HEK293T (cell line): ENCODE results near the gene LRRC8C.

Experiments used
- CTCF ChIA-PET: fragments of 350-600 bp; formaldehyde crosslinking; extraction: SDS; loops from one replicate; lab custom pipeline; 2021; ENCODE audit warnings: antibody characterized with exemption, inconsistent platforms; lab: Yijun Ruan, JAX
- POLR2A ChIA-PET: fragments of 350-600 bp; formaldehyde crosslinking; extraction: SDS; loops from one replicate; lab custom pipeline; 2020; ENCODE audit warnings: antibody characterized with exemption, inconsistent platforms; lab: Yijun Ruan, JAX
- DNase-seq: peaks from one replicate; pipeline ENCODE4 v3.0.0; 2012; ENCODE audit warnings: mixed read lengths; ENCODE audit errors: extremely low spot score
- ARNT ChIP-seq: fragments of 450-650 bp; IDR thresholded peaks from 2 replicates; pipeline ENCODE4 v1.6.1; 2017; ENCODE audit warnings: mild to moderate bottlenecking
- BHLHE40 ChIP-seq: fragments of 450-650 bp; IDR thresholded peaks from 2 replicates; pipeline ENCODE4 v1.6.1; 2016; ENCODE audit warnings: mild to moderate bottlenecking, moderate library complexity, borderline replicate concordance
- CTBP1 ChIP-seq: fragments of 450-650 bp; IDR thresholded peaks from 2 replicates; pipeline ENCODE4 v1.6.1; 2016; ENCODE audit warnings: borderline replicate concordance
- ELF4 ChIP-seq: fragments of 450-650 bp; IDR thresholded peaks from 2 replicates; pipeline ENCODE4 v1.6.1; 2017; ENCODE audit warnings: antibody characterized with exemption
- FOXA1 ChIP-seq: fragments of 450-650 bp; IDR thresholded peaks from 2 replicates; pipeline ENCODE4 v1.6.1; 2016; ENCODE audit warnings: mild to moderate bottlenecking
- FOXK2 ChIP-seq: fragments of 450-650 bp; IDR thresholded peaks from 2 replicates; pipeline ENCODE4 v1.6.1; 2016; ENCODE audit warnings: mild to moderate bottlenecking
- FOXM1 ChIP-seq: fragments of 450-650 bp; IDR thresholded peaks from 2 replicates; pipeline ENCODE4 v1.6.1; 2017; ENCODE audit warnings: mild to moderate bottlenecking, borderline replicate concordance
- HDGF ChIP-seq: fragments of 450-650 bp; IDR thresholded peaks from 2 replicates; pipeline ENCODE4 v1.6.1; 2017; ENCODE audit warnings: antibody characterized with exemption, borderline replicate concordance
- L3MBTL2 ChIP-seq: fragments of 450-650 bp; conservative IDR thresholded peaks from 2 replicates; pipeline ENCODE4 v1.6.1; 2016; ENCODE audit warnings: mild to moderate bottlenecking
- LEF1 ChIP-seq: fragments of 450-650 bp; IDR thresholded peaks from 2 replicates; pipeline ENCODE4 v1.6.1; 2017; ENCODE audit warnings: mild to moderate bottlenecking, borderline replicate concordance
- NFRKB ChIP-seq: fragments of 450-650 bp; IDR thresholded peaks from 2 replicates; pipeline ENCODE4 v1.6.1; 2016; ENCODE audit warnings: mild to moderate bottlenecking, moderate library complexity
- PKNOX1 ChIP-seq: fragments of 450-650 bp; IDR thresholded peaks from 2 replicates; pipeline ENCODE4 v1.6.1; 2016
- SP1 ChIP-seq: fragments of 450-650 bp; IDR thresholded peaks from 2 replicates; pipeline ENCODE4 v1.6.1; 2017
- SUZ12 ChIP-seq: fragments of 450-650 bp; IDR thresholded peaks from 2 replicates; pipeline ENCODE4 v1.6.1; 2016; ENCODE audit warnings: mild to moderate bottlenecking
- TARDBP ChIP-seq: fragments of 450-650 bp; IDR thresholded peaks from 2 replicates; pipeline ENCODE4 v1.6.1; 2016
- ZNF384 ChIP-seq: fragments of 450-650 bp; IDR thresholded peaks from 2 replicates; pipeline ENCODE4 v1.6.1; 2016

The LRRC8C gene

DNA sequence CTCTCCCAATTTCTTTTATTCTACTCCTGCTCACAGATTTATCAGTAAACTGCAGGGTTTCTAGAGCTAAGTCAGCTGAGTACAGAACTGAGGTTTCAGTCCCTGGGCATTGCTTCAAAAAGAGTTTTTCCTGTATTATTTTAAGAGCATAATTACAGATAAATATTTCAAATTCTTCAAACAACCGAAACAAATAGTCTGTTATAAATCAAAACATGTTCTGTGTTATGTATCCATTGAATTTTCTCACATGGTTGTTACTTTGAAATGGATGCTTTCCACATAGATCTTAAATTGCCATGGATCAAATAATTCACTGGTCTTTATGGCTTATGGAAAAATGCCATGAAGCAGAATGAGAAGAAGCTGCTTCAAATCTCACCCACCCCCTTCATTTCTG lies 64.5 kb downstream of the LRRC8C start:
- no peak for DNase-seq
- ChIA-PET POLR2A (interaction anchor here (1.0 kb wide), 1 partner anchor 12 kb away, joined by 3 read pairs; no protein-coding TSS in a partner anchor), CTCF (no interaction called here)
- TF ChIP-seq FOXA1 (no peak), NFRKB (no peak), TARDBP (no peak), LEF1 (no peak), CTBP1 (no peak), FOXK2 (no peak), ZNF384 (no peak)

DNA sequence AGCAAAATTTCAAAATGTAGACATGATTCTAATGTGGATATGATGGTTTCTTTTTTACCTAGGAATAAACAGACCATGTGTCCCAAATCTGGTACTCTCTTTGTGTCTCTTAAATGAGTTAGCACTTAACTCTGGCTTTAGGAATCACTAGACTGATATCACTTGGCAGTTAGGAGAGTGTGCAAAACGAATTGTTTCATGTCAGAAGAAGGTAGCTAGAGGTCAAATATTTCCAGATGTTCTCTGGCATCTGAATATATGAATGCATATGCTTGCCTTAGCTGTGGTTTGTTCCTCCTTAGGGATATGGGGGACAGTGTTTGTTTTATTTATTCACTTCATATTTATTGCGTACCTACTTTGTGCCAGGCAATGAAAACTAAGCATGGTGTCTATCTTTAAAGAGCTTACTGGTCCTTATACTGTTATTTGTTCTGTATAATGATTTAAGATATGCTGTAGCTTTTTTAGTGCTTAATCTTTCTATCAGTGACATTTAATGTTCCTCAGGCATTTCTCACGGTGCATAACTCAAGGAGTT lies 65.2 kb downstream of the LRRC8C start:
- POLR2A ChIA-PET: interaction anchor here (1.0 kb wide), 1 partner anchor 11 kb away, joined by 3 read pairs; no protein-coding TSS in a partner anchor
- CTCF ChIA-PET: interaction anchor here (0.5 kb wide), 1 partner anchor 133 kb away, joined by 3 read pairs; no protein-coding TSS in a partner anchor
- TF ChIP-seq LEF1: no peak
- no peak for TF ChIP-seq NFRKB
- TF ChIP-seq FOXA1: no peak
- no peak for TF ChIP-seq ARNT
- no peak for TF ChIP-seq HDGF
- no peak for TF ChIP-seq TARDBP
- TF ChIP-seq BHLHE40: no peak
- TF ChIP-seq FOXK2: no peak
- no peak for TF ChIP-seq FOXM1
- no peak for TF ChIP-seq PKNOX1
- no peak for TF ChIP-seq ZNF384
- TF ChIP-seq SP1: no peak
- TF ChIP-seq L3MBTL2: no peak
- TF ChIP-seq SUZ12: no peak
- no peak for TF ChIP-seq ELF4
- no peak for TF ChIP-seq CTBP1
- no peak for DNase-seq

- POLR2A ChIA-PET: no interaction called here
- CTCF ChIA-PET: no interaction called here
- no peak for TF ChIP-seq PKNOX1
- no peak for TF ChIP-seq FOXM1
- TF ChIP-seq FOXK2: no peak
- TF ChIP-seq SP1: no peak
- no peak for TF ChIP-seq SUZ12
- TF ChIP-seq CTBP1: no peak
- TF ChIP-seq ELF4: no peak
- no peak for TF ChIP-seq ZNF384
- TF ChIP-seq ARNT: no peak
- TF ChIP-seq FOXA1: no peak
- TF ChIP-seq BHLHE40: no peak
- TF ChIP-seq LEF1: no peak
- no peak for TF ChIP-seq L3MBTL2
Observed at GRCh38 chr1:89698624-89699023, 65.7 kb downstream of the LRRC8C start.

DNA sequence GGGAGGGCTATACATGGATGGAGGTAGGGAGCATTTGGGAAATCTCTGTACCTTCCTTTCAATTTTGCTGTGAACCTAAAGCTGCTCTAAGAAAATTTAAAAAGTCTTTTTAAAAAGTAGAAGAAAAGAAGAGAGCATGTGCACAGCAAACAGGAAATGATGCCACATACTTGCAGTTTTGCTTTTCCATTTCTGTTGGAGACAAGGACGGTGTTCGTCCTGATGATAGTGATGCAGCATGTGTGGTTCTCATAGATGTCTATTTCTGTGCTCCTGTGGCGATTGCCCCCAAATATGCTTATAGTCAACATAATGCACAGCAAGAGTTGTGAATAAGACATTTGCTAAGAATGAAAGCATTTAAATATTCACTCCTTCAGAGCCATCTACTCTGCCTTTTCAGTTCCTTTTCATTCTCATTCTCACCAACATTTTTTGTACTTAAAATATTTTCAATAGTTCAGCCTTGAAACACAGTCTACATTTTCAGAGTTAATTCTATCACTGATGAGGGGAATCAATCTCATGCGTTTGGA lies 66.6 kb downstream of the LRRC8C start:
- no peak for DNase-seq
- POLR2A ChIA-PET: no interaction called here
- TF ChIP-seq FOXA1 (no peak), BHLHE40 (no peak), ARNT (no peak), TARDBP (no peak), FOXM1 (no peak), L3MBTL2 (no peak), HDGF (no peak), ZNF384 (no peak), PKNOX1 (no peak)
- CTCF ChIA-PET: no interaction called here

More at GRCh38 chr1:89698624-89699023, 65.7 kb downstream of the LRRC8C start:
- DNase-seq: no peak

DNA sequence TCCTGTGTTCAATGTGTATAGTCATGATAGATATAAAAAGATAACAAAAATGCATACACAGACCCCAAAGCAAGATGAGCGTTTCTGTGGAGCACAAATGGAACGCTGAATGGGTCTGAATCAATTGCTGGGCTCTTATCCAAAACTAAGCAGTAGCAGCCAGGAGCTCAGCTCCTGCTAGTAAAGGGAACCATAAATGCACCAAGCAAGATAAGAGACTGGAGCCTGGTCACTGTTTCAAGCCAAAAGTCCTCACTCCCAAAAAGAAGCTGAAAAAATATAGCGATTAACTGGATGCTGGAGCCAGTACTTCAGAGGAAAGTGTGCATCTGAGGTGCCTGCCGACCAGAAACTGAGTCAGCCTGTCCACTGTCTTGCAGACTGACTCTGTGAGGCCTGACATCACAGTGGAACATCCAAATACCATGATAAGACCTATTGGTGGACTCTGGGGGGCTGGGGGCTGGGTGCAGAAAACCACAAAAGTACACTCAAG lies 68.9 kb downstream of the LRRC8C start:
- no peak for TF ChIP-seq FOXA1
- no peak for TF ChIP-seq ELF4
- TF ChIP-seq ZNF384: no peak
- TF ChIP-seq ARNT: no peak
- no peak for TF ChIP-seq SP1
- TF ChIP-seq NFRKB: no peak
- no peak for TF ChIP-seq SUZ12
- no peak for TF ChIP-seq L3MBTL2
- ChIA-PET POLR2A (no interaction called here), CTCF (no interaction called here)
- no peak for DNase-seq

DNA sequence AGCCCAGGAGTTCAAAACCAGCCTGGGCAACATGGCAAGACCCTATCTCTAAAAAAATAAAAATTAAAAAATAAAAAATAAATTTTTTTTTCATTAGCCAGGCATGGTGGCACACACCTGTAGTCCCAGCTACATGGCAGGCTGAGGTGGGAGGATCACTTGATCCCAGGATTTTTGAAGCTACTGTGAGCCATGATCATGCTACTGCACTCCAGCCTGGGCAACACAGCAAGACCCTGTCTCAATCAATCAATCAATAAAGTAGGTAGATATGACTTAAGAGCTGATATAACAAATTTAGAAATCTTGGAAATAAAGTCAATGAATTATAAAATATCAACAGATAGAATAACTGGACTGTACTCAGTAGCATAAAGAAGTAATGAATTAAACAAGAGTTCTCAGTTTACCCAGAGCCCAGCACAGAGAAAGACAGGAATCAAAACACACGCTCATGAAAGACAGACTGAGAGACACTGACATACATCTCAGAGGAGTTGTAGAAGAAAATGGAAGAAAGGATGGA lies 69.7 kb downstream of the LRRC8C start:
- TF ChIP-seq ARNT (no peak), FOXA1 (no peak), TARDBP (no peak), FOXM1 (no peak), CTBP1 (no peak), FOXK2 (no peak), PKNOX1 (no peak), BHLHE40 (no peak), HDGF (no peak), ZNF384 (no peak), LEF1 (no peak), SUZ12 (no peak), SP1 (no peak), L3MBTL2 (no peak), ELF4 (no peak), NFRKB (no peak)
- ChIA-PET POLR2A (no interaction called here), CTCF (no interaction called here)
- DNase-seq: no peak
